IPS-11a (cell line): ENCODE measurements around the gene MRM1.
"Not testable (repeated sequence)": the region's sequence is repeated elsewhere in the genome, so short reads cannot be mapped to it uniquely, and the experiment has no call there.

Source experiments
- H3K4me3 ChIP-seq: one replicate; pipeline ENCODE4 v1.5.1; 2013; ENCODE audit warnings: low read depth, low read length, control low read depth

The MRM1 gene

DNA sequence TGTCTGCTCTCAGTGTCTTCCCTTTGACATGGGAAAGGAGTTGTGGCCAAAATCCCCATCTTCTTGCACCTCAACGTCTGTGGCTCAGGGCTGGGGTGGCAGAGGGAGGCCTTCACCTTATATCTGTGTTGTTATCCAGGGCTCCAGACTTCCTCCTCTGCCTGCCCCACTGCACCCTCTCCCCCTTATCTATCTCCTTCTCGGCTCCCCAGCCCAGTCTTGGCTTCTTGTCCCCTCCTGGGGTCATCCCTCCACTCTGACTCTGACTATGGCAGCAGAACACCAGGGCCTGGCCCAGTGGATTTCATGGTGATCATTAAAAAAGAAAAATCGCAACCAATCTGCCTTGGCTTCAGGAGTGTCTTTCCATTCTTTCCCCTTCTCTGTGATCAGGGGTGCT is 918 bp upstream of the MRM1 start:
- H3K4me3 ChIP-seq, result no peak overlapping the region

DNA sequence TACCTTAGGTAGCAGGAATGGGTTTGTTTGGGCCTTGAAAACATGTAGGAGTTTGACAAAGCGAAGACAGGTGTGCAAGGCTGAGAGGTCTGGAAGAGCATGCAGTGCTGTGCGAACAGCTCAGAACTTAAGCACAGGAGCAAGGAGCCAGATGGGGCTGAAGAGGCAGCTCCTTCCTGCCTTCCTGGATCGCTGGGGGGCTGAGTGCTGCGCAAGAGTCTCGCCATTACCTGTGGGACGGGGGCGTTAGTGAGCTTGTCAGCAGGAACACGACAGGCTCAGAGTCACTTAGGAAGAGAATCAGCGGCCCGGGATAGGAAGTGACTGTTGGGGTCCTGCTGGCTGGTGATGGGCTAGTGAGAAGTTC is 464 bp upstream of the MRM1 start:
- H3K4me3 ChIP-seq, result peak overlapping the region; percentile 87

DNA sequence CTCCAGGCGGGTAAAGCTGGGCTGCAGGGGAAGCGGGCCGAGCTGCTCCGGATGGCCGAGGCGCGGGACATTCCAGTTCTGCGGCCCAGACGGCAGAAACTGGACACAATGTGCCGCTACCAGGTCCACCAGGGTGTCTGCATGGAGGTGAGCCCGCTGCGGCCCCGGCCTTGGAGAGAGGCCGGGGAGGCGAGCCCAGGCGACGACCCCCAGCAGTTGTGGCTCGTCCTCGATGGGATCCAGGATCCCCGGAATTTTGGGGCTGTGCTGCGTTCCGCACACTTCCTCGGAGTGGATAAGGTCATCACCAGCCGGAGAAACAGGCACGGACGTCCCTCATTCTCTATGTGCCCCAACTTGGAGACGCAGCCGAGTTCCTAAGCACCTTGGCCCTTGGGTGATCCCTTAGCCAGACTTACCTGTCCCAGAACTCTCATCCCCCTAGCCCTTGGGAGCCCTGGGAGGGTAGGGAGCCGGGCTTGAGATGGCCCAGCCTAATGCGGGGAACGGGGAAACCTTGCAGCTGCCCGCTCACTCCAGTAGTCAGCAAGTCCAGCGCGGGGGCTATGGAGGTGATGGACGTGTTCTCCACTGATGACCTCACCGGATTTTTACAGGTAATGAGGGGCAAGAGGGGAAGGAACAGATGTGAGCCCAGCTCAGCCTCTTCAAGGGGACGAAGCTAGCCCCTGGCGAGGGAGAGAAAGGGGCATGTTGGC is 806 bp downstream of the MRM1 start:
- H3K4me3 ChIP-seq, result peak overlapping the region; percentile 87

DNA sequence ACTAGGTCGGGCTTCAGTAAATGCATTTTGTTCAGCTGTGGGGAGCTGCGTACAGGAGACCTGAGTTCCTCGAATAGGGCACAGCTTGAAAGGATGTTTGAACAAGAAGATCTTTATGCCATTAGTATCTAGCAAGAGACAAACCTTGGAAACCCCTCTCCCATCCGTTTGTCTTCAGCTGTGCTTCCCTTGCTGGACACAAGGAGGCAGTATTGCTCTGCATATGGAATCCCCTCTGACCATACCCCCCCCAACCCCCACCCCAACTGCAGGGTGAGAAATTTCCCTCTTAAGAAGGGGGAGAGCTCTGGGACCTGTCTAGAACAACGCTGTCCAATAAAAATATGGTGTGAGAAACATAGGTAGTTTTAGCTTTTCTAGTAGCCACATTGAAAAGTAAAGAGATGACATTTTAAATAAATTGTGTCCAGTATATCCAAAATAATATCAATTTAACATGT is 1.6 kb downstream of the MRM1 start:
- H3K4me3 ChIP-seq, result peak overlapping the region; percentile 87

DNA sequence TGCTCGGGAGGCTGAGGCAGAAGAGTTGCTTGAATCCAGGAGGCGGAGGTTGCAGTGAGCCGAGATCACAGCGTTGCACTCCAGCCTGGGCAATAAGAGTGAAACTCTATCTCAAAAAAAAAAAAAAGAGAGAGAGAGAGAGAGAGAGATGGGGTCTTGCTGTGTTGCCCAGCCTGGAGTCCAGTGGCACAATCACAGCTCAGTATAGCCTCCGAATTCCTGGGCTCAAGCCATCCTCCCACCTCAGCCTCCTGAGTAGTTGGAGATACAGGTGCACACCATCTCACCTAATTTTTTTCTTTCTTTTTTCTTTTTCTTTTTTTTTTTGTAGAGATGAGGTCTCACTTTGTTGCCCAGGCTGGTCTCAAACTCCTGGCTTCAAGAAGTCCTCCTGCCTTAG is 3.6 kb downstream of the MRM1 start:
- not testable (repeated sequence) for H3K4me3 ChIP-seq

DNA sequence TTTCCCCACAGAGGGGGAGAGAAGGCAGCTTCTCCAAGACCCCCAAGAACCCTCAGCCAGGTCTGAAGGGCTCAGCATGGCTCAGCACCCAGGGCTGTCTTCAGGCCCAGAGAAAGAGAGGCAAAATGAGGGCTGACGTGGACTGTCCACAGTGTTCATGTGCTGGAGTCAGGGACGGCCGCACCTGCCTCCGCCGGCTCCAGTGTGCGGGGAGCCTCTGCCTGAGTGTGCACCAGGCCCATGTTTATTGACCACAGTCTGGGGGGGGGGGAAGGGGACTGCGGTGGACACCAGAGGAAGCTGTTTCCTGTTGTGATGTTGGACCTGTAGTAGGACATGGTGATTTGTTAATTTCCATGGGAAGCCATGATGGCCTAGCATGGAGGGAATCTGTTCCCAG is 6.9 kb downstream of the MRM1 start:
- H3K4me3 ChIP-seq, result no peak overlapping the region

DNA sequence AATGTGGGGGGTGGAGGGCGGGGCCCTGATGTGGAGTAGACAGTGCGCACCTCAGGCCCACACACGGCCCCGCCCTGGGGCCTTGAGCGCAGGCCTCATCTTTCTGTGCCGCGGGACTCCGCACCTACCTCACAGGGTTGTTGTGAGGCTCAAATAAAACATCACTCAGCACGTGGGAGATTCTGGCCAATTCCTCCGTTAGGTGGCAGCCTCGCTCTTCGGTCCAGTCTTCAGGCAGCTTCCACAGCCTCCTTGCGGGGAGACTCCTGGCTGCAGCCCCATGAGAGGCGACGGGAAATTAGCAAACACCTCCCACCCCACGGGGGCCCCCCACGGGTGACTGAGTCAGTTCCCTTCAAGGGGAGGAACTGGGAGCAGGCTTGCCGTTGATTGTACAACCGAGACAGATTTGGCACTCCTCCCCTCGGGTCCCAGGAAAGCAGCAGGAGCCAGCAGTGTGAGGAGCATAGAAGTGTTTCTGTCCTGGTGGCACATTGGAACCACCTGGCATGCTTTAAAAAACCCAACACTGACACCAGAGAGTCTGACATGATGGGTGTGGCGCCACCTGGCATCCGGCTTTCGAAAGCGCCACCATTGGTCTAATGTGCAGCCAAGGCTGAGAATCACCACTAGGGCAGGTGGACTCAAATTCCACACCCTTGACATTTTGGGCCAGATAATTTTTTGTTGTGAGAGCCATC is 7.6 kb downstream of the MRM1 start:
- H3K4me3 ChIP-seq, result no peak overlapping the region

DNA sequence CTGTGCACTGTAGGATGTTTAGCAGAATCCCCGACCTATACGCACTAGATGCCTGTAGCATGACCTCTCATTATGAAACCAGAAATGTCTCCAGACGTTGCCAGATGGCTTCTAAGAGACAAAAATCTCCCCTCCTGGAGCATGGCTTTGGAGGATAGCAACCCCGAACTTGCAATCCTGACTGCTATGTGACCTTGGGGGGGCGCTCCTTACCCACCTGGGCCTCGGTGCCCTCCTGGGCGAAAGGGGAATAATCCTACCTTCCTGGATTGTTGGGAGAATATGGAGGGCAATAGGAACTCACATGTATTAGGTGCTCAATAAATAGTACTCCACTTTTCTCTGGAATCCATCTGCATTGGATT is 8.1 kb downstream of the MRM1 start:
- H3K4me3 ChIP-seq, result no peak overlapping the region

DNA sequence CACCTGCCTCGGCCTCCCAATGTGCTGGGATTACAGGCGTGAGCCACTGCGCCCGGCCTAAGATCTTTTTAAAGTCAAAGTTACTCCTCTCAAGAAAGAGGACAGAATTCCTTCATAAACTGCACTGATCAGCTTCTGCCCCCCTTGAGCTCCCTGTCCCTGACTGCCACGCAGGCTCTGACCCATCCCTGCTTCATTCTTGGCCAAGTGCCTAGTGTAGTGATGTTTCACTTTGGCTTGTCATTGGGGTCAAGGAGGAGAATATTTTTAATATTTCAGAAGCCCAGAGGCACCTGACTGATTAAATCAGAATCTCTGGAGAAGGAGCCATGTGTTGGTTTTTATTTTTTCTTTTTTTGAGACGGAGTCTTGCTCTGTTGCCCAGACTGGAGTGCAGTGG is 9.1 kb downstream of the MRM1 start:
- no peak overlapping the region for H3K4me3 ChIP-seq

DNA sequence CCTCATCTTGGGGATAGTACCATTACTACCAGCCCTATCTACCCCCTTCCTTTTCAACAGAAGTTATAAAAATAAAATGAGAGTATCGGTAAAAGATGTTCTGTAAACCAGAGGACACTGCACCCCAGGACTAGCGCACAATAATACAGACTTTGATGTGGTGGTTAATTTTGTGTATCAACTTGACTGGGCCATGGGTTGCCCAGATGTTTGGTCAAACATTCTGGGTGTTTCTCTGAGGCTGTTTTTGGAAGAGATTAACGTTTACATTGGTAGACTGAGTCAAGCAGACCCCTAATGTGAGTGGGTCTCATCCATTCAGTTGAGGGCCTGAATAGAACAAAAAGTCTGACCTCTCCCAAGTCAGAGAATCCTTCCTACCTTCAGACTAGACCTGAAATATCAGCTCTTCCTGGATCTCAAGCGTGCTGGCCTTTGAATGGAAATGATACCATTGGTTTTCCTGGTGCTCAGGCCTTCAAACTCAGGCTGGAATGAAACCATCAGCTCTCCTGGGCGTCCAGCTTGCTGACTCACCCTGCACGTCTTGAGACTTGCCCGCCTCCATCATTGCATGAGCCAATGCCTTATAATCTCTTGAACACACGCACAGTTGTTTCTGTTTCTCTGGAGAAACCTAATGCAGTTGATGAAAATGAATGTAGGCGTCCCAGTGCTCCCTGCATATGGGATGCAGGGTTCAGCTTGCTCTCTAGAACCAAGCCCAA is 10.1 kb downstream of the MRM1 start:
- no peak overlapping the region for H3K4me3 ChIP-seq

DNA sequence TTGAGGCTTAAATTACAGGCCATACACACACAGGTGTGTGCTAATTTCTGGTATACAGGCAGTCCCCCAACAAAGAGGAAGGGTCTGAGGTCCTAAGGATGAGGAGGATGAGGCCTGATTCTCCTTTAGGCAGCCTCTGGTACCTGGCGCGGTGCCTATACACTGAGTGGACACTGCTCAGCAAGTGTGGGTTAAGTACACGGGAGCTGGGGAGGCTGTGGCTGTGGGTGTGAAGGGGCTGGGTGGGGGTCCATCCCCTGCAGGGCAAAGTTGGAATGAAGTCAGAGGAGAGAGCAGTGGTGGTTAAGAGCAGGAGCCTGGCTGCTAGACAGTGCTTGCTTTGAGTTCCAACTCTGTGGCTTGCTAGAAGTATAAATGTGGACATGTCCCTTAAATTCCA is 10.9 kb downstream of the MRM1 start:
- H3K4me3 ChIP-seq, result no peak overlapping the region

DNA sequence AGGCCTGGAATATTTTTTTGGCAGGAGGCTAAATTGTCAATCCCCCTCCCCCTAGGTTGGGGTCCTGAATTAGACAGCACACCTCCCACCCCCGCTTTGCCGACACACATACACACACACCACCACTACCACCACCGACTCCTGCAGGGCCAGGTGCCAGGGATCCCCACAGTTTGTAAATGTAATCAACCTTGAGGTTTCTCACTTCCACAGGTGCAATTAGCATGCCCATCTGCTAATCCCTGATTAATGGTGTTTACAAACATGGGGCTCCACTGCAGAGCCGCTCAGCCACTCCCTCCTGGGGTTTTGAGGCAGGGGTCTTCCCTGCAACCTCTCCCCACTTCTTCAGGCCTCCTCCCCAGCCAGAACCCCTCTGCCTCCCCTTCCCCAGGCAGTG is 11.8 kb downstream of the MRM1 start:
- no peak overlapping the region for H3K4me3 ChIP-seq

DNA sequence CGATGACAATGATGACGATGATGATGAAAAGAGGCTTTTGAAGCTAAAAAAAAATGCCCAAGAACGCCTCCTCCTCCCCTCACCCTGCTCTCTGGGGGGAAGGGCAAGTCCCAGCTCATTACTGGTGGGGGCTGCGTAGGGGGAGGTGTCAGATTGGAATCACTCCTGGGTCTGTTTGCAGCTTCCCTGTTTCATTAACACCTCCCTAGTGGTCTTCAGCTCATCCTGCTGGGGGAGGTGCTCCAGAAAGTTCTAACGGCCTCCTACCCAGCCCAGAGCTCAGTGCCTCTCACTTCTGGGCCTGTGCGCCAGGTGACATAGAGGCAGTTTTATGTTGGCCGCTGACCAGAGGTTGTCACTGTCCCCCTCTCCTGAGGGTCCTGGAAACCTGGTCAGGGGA is 12.7 kb downstream of the MRM1 start:
- no peak overlapping the region for H3K4me3 ChIP-seq

DNA sequence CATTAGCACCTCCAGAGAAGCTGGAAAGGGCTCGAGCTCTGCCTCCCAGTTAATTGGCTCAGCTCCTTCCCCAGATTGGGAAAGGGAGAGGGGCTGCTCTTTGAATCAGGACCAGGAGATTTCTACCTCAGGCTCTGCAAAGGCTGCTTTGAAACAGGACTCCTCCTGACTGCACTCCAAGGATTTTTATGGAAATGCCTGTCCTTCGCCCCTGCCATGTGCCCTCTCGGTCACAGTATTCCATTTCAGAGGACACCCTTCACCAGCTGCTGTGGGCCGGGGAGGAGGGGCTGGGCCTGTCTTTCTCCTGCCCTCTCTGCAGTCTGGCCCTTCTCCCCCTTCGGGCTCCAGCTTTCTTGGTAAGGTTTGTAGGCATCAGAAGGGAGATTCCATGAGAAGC is 13.6 kb downstream of the MRM1 start:
- no peak overlapping the region for H3K4me3 ChIP-seq

DNA sequence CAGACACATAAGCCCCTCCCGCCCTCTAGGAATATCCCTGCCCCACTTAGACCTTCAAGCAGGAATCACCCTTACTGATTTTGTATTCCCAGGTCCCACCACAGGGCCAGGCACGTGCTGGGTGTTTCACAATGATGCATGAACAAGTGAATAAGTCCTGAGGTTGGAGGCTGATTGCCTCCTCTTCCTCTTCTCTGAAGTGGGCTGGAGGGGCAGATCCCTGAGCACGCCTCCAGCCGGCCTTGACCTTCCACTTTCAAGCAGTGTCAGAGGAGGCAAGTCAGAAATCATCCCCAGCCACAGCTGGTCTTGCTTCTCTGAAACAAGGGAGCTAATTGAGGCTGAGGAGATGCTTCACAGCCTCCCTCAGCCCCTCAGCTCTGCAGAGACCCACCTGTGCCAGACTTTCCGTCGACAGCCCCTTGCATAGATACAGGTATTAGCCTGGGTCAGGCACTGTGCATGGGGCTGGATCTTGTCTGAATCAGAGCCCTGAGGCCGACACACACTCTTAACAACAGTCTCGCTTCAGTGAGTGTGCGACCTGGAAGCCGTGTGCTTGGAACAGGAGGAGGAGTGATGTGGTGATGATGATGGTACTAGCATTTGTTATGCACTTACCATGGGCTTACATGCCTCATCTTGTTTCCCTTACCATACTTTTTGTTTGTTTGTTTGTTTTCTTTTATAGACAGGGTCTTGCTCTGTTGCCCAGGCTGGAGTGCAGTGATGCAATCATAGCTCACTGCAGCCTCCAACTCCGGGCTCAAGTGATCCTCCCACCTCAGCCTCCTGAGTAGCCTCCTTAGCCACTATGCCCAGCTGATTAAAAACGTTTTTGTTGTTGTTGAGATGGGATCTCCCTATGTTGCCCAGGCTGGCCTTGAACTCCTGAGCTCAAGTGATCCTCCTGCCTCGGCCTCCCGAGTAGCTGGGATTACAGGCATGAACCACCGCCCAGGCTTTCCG is 15.0 kb downstream of the MRM1 start:
- no peak overlapping the region for H3K4me3 ChIP-seq

DNA sequence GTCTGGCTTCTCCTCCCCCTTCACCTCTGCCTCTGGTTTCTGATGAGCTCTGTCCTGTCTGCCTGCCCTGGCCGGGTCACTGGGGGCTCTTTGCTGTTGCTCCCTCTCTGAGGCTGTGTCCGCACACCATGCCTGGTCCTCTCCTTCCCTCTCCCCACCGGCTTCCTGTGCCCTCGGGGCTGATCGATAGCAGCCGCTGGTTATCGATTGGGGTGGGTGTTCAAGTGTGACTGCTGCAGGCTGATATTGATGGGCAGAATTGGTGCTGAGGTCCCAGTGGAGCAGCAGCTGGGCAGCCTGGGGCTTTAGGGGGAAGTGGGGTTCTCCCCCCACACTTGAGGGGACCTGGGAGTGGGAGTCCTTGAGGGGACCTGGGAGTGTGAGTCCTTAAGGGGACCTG is 16.4 kb downstream of the MRM1 start:
- H3K4me3 ChIP-seq, result no peak overlapping the region

DNA sequence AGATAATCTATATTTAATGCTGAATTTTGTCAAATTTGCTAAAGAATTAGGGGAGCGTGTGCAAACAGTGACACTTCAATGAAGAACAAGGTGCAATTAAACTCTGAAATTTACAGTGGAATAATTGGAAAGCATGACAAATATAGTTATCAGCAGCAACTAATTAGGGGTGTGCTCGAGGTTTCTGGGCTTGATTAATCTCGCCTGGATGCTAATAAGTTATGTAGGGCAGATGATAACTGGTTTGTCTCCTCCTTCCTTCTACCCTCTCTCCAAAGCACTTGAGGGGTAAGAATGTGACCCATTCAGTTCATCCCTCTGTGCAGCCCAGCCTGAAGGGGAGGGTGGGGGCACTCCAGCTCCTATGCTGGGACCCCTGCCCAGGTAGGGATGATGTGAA is 21.9 kb downstream of the MRM1 start:
- no peak overlapping the region for H3K4me3 ChIP-seq

DNA sequence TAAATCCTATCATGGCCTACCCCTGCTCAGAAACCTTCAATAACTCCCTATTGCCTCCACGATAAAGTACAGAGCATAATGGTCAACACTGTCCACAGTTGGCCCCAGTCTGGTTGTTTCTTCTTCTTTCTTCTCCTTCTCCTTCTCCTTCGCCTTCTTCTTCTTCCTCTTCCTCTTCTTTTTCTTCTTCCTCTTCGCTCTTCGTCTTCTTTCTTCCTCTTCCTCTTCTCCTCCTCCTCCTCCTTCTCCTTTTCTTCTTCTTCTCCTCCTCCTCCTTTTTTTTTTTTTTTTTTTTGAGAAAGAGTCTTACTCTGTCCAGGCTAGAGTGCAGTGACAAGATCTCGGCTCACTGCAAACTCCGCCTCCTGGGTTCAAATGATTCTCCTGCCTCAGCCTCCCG is 23.8 kb downstream of the MRM1 start:
- H3K4me3 ChIP-seq, result no peak overlapping the region

DNA sequence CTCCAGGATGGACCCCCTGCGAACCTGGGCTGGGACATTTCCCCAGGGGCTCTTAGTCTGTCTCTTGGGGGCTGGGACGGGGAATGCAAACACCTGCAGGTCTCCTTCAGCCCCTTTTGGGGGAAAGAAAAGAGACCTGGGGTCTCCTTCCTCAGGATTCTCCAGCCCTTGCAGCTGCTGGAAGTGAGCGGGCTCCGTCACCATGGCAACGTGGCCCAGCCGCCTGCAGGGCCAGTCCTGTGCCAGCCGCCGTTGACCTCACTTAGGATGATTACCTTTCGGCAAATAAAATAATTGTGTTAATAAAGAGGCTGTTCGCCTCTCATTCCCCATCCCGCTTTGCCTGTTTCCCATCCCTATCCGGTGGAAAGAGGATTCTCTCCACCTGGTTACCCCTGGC is 25.7 kb downstream of the MRM1 start:
- no peak overlapping the region for H3K4me3 ChIP-seq

DNA sequence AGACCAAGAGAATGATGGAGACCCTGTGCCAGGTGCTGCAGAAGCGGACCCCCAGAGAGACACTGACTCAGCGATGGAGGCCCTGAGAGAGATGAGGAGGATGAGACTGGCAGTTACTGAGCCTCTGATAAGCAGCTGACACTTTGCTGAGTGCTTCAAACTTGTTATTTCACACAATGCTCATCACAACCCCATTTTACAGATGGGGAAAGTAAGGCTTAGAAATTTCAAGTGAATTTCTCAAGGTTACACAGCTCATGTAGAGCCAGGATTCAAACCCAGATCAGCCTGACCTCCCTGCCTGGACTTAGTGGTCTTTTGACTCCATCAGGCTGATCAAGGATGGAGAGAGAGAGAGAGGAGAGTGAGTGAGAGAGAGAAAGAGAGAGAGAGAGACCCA is 27.2 kb downstream of the MRM1 start:
- H3K4me3 ChIP-seq, result no peak overlapping the region

DNA sequence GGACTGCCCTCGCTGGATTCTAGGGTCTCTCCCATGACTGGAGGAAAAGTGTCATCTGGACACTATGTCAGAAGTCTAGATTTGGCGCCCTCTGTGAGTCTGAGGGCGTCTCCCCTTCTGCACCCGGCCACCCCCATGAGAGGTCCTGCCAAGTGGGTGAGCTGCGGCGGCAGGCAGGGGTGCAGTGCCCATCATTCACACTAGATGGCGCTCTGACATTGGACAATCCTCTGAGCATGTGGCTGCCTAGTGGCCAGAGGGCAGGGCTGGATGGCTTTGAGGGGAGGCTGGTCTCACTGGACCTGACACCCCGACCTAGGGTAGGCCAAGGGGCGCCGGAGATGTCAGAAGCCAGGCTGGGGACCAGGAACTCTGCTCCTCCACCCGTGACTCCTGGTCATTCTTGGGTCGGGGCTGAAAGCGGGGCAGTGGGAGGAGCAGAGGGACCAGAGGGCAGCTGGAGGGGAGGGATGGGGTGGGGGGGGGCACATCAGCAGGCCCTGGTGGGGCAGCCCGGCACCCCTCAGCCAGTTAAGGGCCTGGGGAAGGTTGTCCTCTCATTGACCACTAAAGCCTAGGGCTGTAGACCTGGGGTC is 28.0 kb downstream of the MRM1 start:
- H3K4me3 ChIP-seq, result no peak overlapping the region
